IMR-90 (cell line): ENCODE results near the gene PPFIA2.

Source experiments
- POLR2A ChIP-seq: IDR thresholded peaks from 2 replicates; pipeline ENCODE4 v1.6.1; 2012; ENCODE audit warnings: mild to moderate bottlenecking, low read depth, low read length
- TF ChIP-seq, protein P1 (sequence below): conservative IDR thresholded peaks from 2 replicates; pipeline ENCODE4 v1.5.1; 2012; ENCODE audit warnings: mild to moderate bottlenecking, low read depth, low read length, improper control_type of control experiment

DNA sequence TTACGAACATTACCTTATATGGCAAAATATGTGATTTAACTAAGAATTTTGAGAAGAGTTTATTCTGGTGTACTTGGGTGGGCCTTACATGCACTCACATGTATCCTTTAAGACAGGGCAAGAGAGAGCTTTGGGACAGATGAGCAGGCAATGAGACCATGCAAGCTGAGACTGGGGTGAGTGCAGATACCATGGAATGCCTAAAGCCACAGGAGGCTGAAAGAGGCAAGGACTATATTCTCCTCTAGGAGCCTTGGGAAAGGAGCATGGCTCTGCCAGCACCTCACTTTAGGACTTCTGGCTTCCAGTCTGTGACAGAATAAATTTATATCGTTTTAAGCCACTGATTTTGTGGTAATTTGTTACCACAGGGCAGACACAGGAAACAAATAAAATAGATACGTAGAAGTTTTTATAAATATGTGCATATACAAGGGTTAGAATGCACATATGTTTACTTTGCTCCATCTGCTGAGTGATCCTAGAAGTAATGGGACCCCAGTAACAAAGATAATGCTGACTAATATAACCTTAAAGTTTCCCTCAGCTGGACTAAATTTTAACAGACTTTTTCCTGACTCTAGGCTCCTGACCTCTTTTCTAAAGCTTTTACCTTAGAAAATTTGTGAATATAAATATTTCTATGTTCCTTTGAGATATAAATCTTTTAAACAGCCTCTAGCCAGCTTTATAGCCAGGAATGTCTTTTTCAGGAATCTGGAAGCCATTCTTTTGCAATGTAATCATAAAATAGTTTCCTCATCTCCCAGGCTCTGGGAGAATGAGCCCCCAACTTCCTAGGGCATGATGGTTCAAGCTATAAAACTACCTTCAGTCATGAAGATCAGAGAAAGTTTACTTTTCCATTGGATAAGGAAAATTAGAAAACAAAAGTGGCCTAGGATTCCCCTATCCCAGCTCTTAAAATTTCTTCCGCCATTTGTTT is 216.8 kb downstream of the PPFIA2 start:
- TF ChIP-seq, protein P1, sequence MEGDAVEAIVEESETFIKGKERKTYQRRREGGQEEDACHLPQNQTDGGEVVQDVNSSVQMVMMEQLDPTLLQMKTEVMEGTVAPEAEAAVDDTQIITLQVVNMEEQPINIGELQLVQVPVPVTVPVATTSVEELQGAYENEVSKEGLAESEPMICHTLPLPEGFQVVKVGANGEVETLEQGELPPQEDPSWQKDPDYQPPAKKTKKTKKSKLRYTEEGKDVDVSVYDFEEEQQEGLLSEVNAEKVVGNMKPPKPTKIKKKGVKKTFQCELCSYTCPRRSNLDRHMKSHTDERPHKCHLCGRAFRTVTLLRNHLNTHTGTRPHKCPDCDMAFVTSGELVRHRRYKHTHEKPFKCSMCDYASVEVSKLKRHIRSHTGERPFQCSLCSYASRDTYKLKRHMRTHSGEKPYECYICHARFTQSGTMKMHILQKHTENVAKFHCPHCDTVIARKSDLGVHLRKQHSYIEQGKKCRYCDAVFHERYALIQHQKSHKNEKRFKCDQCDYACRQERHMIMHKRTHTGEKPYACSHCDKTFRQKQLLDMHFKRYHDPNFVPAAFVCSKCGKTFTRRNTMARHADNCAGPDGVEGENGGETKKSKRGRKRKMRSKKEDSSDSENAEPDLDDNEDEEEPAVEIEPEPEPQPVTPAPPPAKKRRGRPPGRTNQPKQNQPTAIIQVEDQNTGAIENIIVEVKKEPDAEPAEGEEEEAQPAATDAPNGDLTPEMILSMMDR = no peak
- no peak for TF ChIP-seq POLR2A
